K562 (cell line): Measurements from ENCODE around the gene MAP4K4. TPM values are rescaled to one million over a fixed set of nuclear protein-coding genes. Genes with fewer than 3 reads are reported as not detected.
A peak's percentile ranks its signal among the peaks of the same experiment; 100 is the strongest.

Experiments used
- ATAC-seq: fragments of 200-7000 bp; cut with Tn5 transposase; 3 replicates; pipeline ENCODE4 v1.9.1; 2020; ENCODE audit warnings: moderate library complexity
- BruUV-seq: library from RNA; stranded (reverse); fragments of 400-500 nt; replicated peaks from 2 replicates; lab custom pipeline; 2021; lab: Mats Ljungman, UMichigan
- CTCF ChIA-PET: fragments of 300-600 bp; formaldehyde crosslinking; extraction: SDS; loops from one replicate; lab custom pipeline; 2021; ENCODE audit warnings: low intra/inter-chr PET ratio; lab: Yijun Ruan, JAX
- POLR2A ChIA-PET: fragments of 300-600, 350-650 bp; sonication (Branson Sonifier 250); formaldehyde crosslinking; extraction: SDS; loops from one replicate; lab custom pipeline; 2021; ENCODE audit warnings: antibody characterized with exemption, inconsistent platforms; lab: Yijun Ruan, JAX
- DNase-seq, 4 experiments: peaks; one replicate each; pipeline versions ENCODE4 v3.0.0 to v3.0.0-alpha.2; 2011 to 2018; ENCODE audit warnings: low spot score in 3 of 4, mixed read lengths in 3 of 4; ENCODE audit errors: extremely low read depth in 1 of 4
- FAIRE-seq: peaks from 2 replicates; lab custom pipeline; 2011; peaks lifted over from hg19 to GRCh38; lab: Jason Lieb, UNC
- H2AFZ ChIP-seq: 2 replicates; pipeline ENCODE4 v1.6.0; 2011; ENCODE audit warnings: low read depth, low read length, control low read depth, inconsistent platforms
- H3K27ac ChIP-seq: fragments of 200-600 bp; 3 replicates; pipeline ENCODE4 v1.8.0; 2011; ENCODE audit warnings: low read depth, mild to moderate bottlenecking, control low read depth, inconsistent platforms, low read length, moderate library complexity, mixed read lengths; ENCODE audit errors: extremely low read depth
- H3K27me3 ChIP-seq, 2 experiments: fragments of 300-600 bp in 1 of 2; 2 replicates in 1 of 2; 3 replicates in 1 of 2; pipeline versions ENCODE4 v1.6.0 to v1.8.0; 2011; ENCODE audit warnings: inconsistent platforms in 2 of 2, low read length in 2 of 2, mild to moderate bottlenecking in 1 of 2, mixed read lengths in 1 of 2, moderate library complexity in 1 of 2; ENCODE audit not compliant: control insufficient read depth in 2 of 2, insufficient read depth in 2 of 2
- H3K36me3 ChIP-seq: fragments of 300-600 bp; 3 replicates; pipeline ENCODE4 v1.8.0; 2011; ENCODE audit warnings: mild to moderate bottlenecking, low read length, inconsistent platforms; ENCODE audit not compliant: control insufficient read depth, insufficient read depth
- H3K4me1 ChIP-seq, 2 experiments: fragments of 200-600 bp in 1 of 2; replicated peaks in 1 of 2; 2 replicates in 1 of 2; 3 replicates in 1 of 2; pipeline versions ENCODE4 v1.5.1 to v1.8.0; 2011; ENCODE audit warnings: inconsistent platforms in 2 of 2, low read length in 2 of 2, mild to moderate bottlenecking in 1 of 2, mixed read lengths in 1 of 2, moderate library complexity in 1 of 2; ENCODE audit not compliant: control insufficient read depth in 2 of 2, insufficient read depth in 2 of 2
- H3K4me2 ChIP-seq: 2 replicates; pipeline ENCODE4 v1.6.1; 2011; ENCODE audit warnings: low read length, control low read depth, inconsistent platforms, mixed read lengths; ENCODE audit not compliant: insufficient read depth
- H3K4me3 ChIP-seq: fragments of 200-600 bp; sonication (generic), shearing (Covaris generic); 2 replicates; pipeline ENCODE4 v1.5.1; 2016; ENCODE audit warnings: control low read depth, inconsistent platforms
- H3K79me2 ChIP-seq: fragments of 200-600 bp; 3 replicates; pipeline ENCODE4 v1.8.0; 2011; ENCODE audit warnings: low read length, inconsistent platforms; ENCODE audit not compliant: control insufficient read depth, insufficient read depth
- H3K9ac ChIP-seq, 2 experiments: 2 replicates each; pipeline versions ENCODE4 v1.6.0 to v1.6.1; 2011; ENCODE audit warnings: low read depth in 2 of 2, low read length in 2 of 2, control low read depth in 1 of 2, inconsistent platforms in 1 of 2, mild to moderate bottlenecking in 1 of 2, mixed read lengths in 1 of 2; ENCODE audit not compliant: insufficient read depth in 1 of 2
- H3K9me1 ChIP-seq: one replicate; pipeline ENCODE4 v1.6.0; 2011; ENCODE audit warnings: inconsistent platforms, mild to moderate bottlenecking, low read length, moderate library complexity; ENCODE audit not compliant: control insufficient read depth, insufficient read depth
- H3K9me3 ChIP-seq: replicated peaks from 2 replicates; pipeline ENCODE4 v1.5.1; 2011; ENCODE audit warnings: low read depth, low read length, inconsistent platforms; ENCODE audit not compliant: control insufficient read depth, insufficient read depth
- H4K20me1 ChIP-seq: replicated peaks from 2 replicates; pipeline ENCODE4 v1.6.1; 2011; ENCODE audit warnings: low read length, inconsistent platforms, mixed read lengths; ENCODE audit not compliant: control insufficient read depth, insufficient read depth
- ATF3 ChIP-seq, 2 experiments: fragments of 450-650 bp in 1 of 2; sonication (generic) in 1 of 2; formaldehyde crosslinking in 1 of 2; IDR thresholded peaks in 1 of 2; conservative IDR thresholded peaks in 1 of 2; 2 replicates each; pipeline versions ENCODE4 v1.6.1 to v1.8.1; 2016 to 2023; ENCODE audit warnings: mild to moderate bottlenecking in 2 of 2, moderate library complexity in 2 of 2, inconsistent platforms in 1 of 2, missing genetic modification reagents in 1 of 2
- BCOR ChIP-seq: fragments of 450-650 bp; IDR thresholded peaks from 2 replicates; pipeline ENCODE4 v1.6.1; 2016
- CBFA2T2 ChIP-seq: fragments of 450-650 bp; conservative IDR thresholded peaks from 2 replicates; pipeline ENCODE4 v1.6.1; 2017; ENCODE audit warnings: mild to moderate bottlenecking
- CBFB ChIP-seq: sonication (generic); formaldehyde crosslinking; IDR thresholded peaks from 2 replicates; pipeline ENCODE4 v1.4.0; 2020; ENCODE audit warnings: mild to moderate bottlenecking, missing genetic modification reagents
- E2F6 ChIP-seq, 2 experiments: IDR thresholded peaks; 2 replicates each; pipeline ENCODE4 v1.6.1; 2011; ENCODE audit warnings: borderline replicate concordance in 1 of 2, control low read depth in 1 of 2, low read depth in 1 of 2, low read length in 1 of 2, mild to moderate bottlenecking in 1 of 2, mixed read lengths in 1 of 2, moderate library complexity in 1 of 2; ENCODE audit not compliant: insufficient read depth in 1 of 2, insufficient read length in 1 of 2, poor library complexity in 1 of 2, severe bottlenecking in 1 of 2; ENCODE audit errors: extremely low read depth in 1 of 2
- FOXA1 ChIP-seq: fragments of 450-650 bp; IDR thresholded peaks from 2 replicates; pipeline ENCODE4 v1.6.1; 2016; ENCODE audit warnings: mild to moderate bottlenecking, borderline replicate concordance
- HNRNPK ChIP-seq: fragments of 200-400 bp; formaldehyde crosslinking; IDR thresholded peaks from one replicate; pipeline ENCODE4 v1.6.1; 2018; ENCODE audit warnings: mild to moderate bottlenecking, low read depth, low read length; ENCODE audit not compliant: poor library complexity, severe bottlenecking
- JUN ChIP-seq, 2 experiments: sonication (generic) in 1 of 2; formaldehyde crosslinking in 1 of 2; IDR thresholded peaks; 2 replicates each; pipeline versions ENCODE4 v1.6.1 to v1.8.0; 2012 to 2022; ENCODE audit warnings: borderline replicate concordance in 2 of 2, mild to moderate bottlenecking in 2 of 2, improper control_type of control experiment in 1 of 2, low read depth in 1 of 2, low read length in 1 of 2, missing genetic modification reagents in 1 of 2
- NFIC ChIP-seq: fragments of 450-650 bp; IDR thresholded peaks from 2 replicates; pipeline ENCODE4 v1.6.1; 2017; ENCODE audit warnings: mild to moderate bottlenecking, inconsistent platforms
- ZBTB5 ChIP-seq: fragments of 450-650 bp; IDR thresholded peaks from 2 replicates; pipeline ENCODE4 v1.6.1; 2017; ENCODE audit warnings: antibody characterized with exemption
- ZNF134 ChIP-seq: fragments of 250-450 bp; sonication (Bioruptor Pico); conservative IDR thresholded peaks from 2 replicates; pipeline ENCODE4 v1.4.0; 2020
- ZNF79 ChIP-seq: fragments of 250-450 bp; sonication (Bioruptor Pico); IDR thresholded peaks from 2 replicates; pipeline ENCODE4 v1.4.0; 2020; ENCODE audit warnings: low read depth, mild to moderate bottlenecking, moderate library complexity
- WGBS: fragments of 100-300 bp; shearing (Covaris generic); methylation state at CpG from one replicate; pipeline ENCODE4 v1.1.6; 2016; ENCODE audit warnings: low coverage, mixed read lengths; ENCODE audit not compliant: insufficient coverage; ENCODE audit errors: missing lambda C conversion rate; 5-methylcytosine and 5-hydroxymethylcytosine counted together
- in situ Hi-C: fragments of 300-500 bp; cut with MboI; formaldehyde crosslinking; loops from 4 replicates; pipeline ENCODE4 v1.15.0; 2018; ENCODE audit warnings: inconsistent platforms, mixed read lengths
- intact Hi-C: fragments of 100-400 bp; cut with micrococcal nuclease; formaldehyde crosslinking; loops from 2 replicates; pipeline ENCODE4 v1.14.2; 2022
- polyA plus RNA-seq, 8 experiments: library from polyadenylated mRNA; depleted of rRNA in 4 of 8; stranded (reverse) in 5 of 8; unstranded in 3 of 8; fragments of >200 nt; fragmentation: Nextera tagmentation in 2 of 8; fragmentation: Illumina TruSeq in 1 of 8; extraction: Ambion mirVana in 2 of 8; extraction: Trizol in 1 of 8; gene quantifications; 2 replicates each; pipeline versions ENCODE4 v1.2.1 to v1.2.3, GENCODE V29; 2011 to 2014; ENCODE audit warnings: inconsistent platforms in 1 of 8, missing spikeins in 1 of 8
- total RNA-seq, 7 experiments: library from RNA; depleted of rRNA in 6 of 7; stranded (reverse); fragments of >200 nt in 6 of 7; fragmentation: Illumina TruSeq in 2 of 7; extraction: Trizol in 2 of 7; gene quantifications; 2 replicates each; pipeline versions ENCODE4 v1.2.1 to v1.2.3, GENCODE V29; 2011 to 2021; ENCODE audit warnings: low replicate concordance in 1 of 7
- TF ChIP-seq, protein P1 (sequence below): sonication (generic); formaldehyde crosslinking; IDR thresholded peaks from 2 replicates; pipeline ENCODE4 v1.8.1; 2023; ENCODE audit warnings: mild to moderate bottlenecking, missing genetic modification reagents

MAP4K4 gene
- total and polyA plus RNA-seq, 9 of the 15 experiments (the other 6 are each of a cell fraction or from before 2014, with no cell fraction given) = 7.6 to 76.4 (median 50.6) TPM

- FAIRE-seq (peak; percentile 40), DNase-seq (no peak), ATAC-seq (peak; percentile 49)
- no peak overlapping the region for H3K4me3 ChIP-seq
- H4K20me1 ChIP-seq = no peaks in the 10 kb centered on the region
- intact Hi-C loops = no loop called here
- CTCF ChIA-PET = no interaction called here
- peaks cover 3% of the 10 kb centered on the region in 2 experiments; a peak in 2 of 5 replicates for H3K4me1 ChIP-seq
- 28% methylated on average over 8 of the region's 8 CpGs for WGBS
- no peaks in the 10 kb centered on the region for H3K27me3 ChIP-seq
- 0 out of 2 replicates have a peak, but pooled peaks cover 2% of the 10 kb centered on the region for H3K9me3 ChIP-seq
- BruUV-seq = no TSS peak
- H3K36me3 ChIP-seq = no peaks in the 10 kb centered on the region
- no peaks in the 10 kb centered on the region for H3K9me1 ChIP-seq
- in situ Hi-C loops = no loop called here
- no peak overlapping the region for H3K9ac ChIP-seq
- H2AFZ ChIP-seq = no peak overlapping the region
- no peak overlapping the region for H3K27ac ChIP-seq
- H3K4me2 ChIP-seq = no peak overlapping the region
- POLR2A ChIA-PET = no interaction called here
- no peaks in the 10 kb centered on the region for H3K79me2 ChIP-seq
- TF ChIP-seq, protein P1, sequence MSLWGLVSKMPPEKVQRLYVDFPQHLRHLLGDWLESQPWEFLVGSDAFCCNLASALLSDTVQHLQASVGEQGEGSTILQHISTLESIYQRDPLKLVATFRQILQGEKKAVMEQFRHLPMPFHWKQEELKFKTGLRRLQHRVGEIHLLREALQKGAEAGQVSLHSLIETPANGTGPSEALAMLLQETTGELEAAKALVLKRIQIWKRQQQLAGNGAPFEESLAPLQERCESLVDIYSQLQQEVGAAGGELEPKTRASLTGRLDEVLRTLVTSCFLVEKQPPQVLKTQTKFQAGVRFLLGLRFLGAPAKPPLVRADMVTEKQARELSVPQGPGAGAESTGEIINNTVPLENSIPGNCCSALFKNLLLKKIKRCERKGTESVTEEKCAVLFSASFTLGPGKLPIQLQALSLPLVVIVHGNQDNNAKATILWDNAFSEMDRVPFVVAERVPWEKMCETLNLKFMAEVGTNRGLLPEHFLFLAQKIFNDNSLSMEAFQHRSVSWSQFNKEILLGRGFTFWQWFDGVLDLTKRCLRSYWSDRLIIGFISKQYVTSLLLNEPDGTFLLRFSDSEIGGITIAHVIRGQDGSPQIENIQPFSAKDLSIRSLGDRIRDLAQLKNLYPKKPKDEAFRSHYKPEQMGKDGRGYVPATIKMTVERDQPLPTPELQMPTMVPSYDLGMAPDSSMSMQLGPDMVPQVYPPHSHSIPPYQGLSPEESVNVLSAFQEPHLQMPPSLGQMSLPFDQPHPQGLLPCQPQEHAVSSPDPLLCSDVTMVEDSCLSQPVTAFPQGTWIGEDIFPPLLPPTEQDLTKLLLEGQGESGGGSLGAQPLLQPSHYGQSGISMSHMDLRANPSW (CRISPR knock-in tag) = no peak
- no peak for TF ChIP-seq E2F6 (IDR thresholded peaks at IDR 0.05; ENCODE audit: borderline replicate concordance in 1 of 2, extremely low read depth in 1 of 2, insufficient read depth in 1 of 2, insufficient read length in 1 of 2, low read depth in 1 of 2, low read length in 1 of 2, poor library complexity in 1 of 2, severe bottlenecking in 1 of 2)
- TF ChIP-seq ZNF134 (CRISPR knock-in tag) = no peak
- no peak for TF ChIP-seq CBFB (CRISPR knock-in tag)
- no peak for TF ChIP-seq JUN (IDR thresholded peaks at IDR 0.05; ENCODE audit: borderline replicate concordance, low read depth, low read length)
- TF ChIP-seq JUN (CRISPR knock-in tag; IDR thresholded peaks at IDR 0.05; ENCODE audit: borderline replicate concordance) = no peak
- peak; percentile 23 for TF ChIP-seq ATF3 (IDR thresholded peaks at IDR 0.05)
- no peak for TF ChIP-seq ATF3 (CRISPR knock-in tag; conservative IDR thresholded peaks at IDR 0.05)
- TF ChIP-seq NFIC = peak; percentile 21; the same call in 1 of the 2 replicates
- TF ChIP-seq HNRNPK = no peak
- no peak for TF ChIP-seq ZNF79 (CRISPR knock-in tag)
- no peak for TF ChIP-seq BCOR
- TF ChIP-seq CBFA2T2 = no peak
- TF ChIP-seq FOXA1 = no peak
- no peak for TF ChIP-seq ZBTB5
These were observed 18.3 kb upstream of the MAP4K4 start for GRCh38 chr2:101679037-101679726.
